GM12801 (cell line): ENCODE results near the gene ZNF630.

ENCODE experiments used
- TF ChIP-seq, protein P1 (sequence below): IDR thresholded peaks from one replicate; pipeline ENCODE4 v1.5.1; 2011; ENCODE audit warnings: control low read depth; ENCODE audit not compliant: insufficient read length; ENCODE audit errors: extremely low read depth

Gene ZNF630

DNA sequence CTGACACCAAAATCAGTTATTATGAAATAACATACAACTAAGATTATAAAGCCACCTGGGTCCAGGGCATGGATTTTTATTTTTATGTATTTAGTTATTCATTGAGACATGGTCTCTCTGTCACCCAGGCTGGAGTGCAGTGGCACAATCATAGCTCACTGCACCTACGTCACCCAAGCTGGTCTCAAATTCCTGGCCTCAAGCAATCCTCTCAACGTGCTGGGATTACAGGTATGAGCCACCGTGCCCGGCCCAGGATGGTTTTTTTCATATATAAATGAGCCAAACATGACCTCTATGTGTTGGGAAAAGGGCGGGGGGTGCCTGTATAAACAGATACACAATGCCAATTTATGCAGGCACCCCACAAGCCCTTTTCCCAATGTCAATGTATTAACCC, 24.6 kb downstream of the ZNF630 start:
- TF ChIP-seq, protein P1, sequence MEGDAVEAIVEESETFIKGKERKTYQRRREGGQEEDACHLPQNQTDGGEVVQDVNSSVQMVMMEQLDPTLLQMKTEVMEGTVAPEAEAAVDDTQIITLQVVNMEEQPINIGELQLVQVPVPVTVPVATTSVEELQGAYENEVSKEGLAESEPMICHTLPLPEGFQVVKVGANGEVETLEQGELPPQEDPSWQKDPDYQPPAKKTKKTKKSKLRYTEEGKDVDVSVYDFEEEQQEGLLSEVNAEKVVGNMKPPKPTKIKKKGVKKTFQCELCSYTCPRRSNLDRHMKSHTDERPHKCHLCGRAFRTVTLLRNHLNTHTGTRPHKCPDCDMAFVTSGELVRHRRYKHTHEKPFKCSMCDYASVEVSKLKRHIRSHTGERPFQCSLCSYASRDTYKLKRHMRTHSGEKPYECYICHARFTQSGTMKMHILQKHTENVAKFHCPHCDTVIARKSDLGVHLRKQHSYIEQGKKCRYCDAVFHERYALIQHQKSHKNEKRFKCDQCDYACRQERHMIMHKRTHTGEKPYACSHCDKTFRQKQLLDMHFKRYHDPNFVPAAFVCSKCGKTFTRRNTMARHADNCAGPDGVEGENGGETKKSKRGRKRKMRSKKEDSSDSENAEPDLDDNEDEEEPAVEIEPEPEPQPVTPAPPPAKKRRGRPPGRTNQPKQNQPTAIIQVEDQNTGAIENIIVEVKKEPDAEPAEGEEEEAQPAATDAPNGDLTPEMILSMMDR: no peak

DNA sequence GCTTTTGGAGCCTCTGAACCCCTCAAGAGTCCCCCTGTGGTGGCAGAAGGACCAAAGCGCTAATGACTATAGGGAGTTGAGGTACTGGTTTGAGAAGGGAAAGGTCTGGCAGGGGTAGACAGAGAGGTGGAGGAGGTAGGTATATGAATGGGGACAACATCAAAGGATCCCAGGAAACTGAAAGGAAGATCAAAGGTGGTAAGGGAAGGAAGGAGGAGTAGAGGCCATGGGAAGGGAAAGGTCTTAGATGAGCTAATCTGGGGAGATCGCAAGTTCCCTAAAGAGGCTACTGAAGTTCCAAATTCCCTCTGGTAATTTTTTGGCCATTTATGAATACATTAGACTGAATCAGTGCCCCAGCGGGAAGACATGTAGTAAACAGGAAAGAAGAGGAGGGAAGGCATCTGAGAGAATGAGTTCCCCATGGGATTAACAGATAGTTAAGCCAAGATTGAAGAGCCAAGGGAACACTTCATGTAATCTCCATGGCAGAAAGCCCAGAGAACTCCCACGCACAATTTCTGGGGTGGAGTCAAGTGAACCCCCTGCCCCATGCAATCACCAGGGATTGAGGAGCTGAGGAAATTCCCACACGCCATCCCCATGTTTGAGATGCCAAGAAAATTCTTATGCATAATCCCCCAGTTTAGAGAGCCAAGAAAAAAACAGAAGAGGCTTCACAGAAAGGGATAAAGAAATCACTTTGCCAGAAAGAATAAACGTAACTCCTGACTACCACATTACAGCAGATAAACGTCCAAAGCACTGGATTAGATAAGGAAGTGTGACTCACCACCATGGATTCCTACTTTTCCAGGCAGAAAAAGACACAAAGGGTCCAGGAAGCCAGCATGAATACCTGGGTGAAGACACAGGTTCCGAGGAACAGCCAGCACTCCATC, 25.8 kb downstream of the ZNF630 start:
- TF ChIP-seq, protein P1: no peak

DNA sequence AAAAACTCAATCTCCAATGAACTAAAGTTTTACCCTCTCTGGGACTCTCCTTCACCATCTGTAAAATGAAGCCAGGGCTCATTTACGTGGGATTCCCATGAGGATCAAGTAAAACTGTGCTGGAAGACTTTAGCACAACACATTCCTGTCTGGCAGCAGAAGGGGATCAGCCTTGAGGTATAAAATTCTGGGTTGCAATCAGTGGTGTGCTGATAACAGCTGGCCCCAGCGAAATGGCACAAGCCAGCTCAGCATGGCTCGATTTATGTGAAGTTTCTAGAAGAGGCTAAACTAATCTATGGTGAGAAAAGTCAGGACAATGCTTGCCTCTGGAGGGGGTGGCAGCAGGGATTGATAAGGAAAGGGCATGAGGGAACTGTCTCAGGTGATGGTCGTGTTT, 28.4 kb downstream of the ZNF630 start:
- TF ChIP-seq, protein P1: no peak

DNA sequence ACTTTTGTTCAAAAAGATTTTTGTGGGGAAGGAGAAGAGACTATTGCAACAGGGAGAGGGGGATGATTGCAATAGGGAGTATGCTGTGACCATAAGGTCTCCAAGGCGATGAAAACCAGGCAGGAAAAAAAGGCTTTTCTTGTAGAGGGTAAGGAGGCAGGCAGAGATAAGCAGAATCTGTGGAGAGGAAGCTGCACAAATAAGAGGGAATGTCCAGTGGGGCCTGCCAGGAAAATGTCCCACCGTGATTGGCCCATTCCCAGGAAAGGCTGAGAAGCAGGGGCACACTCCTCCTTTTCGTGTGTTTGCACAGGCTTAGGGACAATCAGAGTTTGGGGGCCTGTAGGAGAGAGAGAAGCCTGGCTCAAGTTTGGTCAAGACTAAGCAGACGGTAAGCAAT, 35.5 kb downstream of the ZNF630 start:
- TF ChIP-seq, protein P1: no peak

DNA sequence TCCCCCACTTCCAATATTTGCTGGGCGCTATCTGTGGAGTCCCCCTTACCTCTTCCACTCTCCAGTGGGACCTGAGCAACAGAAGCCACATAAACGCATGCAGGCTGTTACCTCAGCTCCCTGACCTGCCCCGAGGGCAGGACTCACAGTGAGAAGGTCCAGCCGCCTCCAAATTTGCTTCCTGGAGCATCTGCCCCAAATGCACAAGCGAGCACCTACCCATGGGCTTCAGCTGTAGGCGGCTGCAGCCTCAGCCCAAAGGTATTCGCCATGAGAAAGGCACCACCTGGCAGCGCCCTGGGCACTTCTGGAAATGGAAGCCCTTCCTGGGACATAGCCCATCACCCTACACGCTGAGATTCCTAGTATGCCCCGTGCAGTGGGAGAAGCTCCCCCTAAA, 41.2 kb downstream of the ZNF630 start:
- TF ChIP-seq, protein P1: no peak

DNA sequence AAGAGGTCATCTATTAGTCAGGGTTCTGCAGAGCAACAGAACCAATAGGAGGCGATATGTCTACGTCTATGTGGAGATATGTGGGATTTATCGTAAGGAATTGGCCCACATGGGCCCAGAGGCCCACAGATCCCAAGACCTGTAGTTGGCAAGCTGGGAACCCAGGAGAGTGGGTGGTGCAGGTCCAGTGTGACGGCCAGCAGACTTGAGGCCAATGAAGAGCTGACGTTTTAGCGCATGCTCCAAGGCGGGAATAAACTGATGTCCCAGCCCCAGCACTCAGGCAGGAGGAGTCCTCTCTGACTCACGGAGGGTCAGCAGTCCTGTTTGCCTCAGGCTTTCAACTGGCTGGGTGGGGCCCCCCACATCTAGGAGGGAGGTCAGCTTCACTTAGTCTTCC, 43.3 kb downstream of the ZNF630 start:
- TF ChIP-seq, protein P1: no peak

DNA sequence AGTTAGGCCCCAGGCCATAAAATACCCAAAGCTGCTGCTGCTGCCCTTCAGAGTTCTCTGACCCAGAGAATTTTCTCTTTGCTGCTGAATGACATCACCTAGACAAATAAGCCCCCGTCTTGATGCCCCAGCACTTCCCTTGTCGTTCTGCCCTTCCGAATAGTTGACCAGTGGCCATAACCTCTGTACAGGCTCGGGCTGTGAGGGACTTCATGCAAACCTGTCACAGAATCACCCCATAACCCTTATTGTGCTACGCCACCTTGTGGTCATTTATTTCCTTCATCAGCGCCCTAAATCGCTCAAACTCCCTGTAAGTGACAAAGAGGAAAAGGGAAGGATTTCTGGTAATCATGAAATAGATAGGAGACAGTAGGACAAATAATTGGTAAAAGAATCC, 45.9 kb downstream of the ZNF630 start:
- TF ChIP-seq, protein P1: no peak
